Endothelial cell of umbilical vein (primary cell): ENCODE data around the gene SPAG6. TPM values are rescaled to one million over a fixed set of nuclear protein-coding genes. Genes with fewer than 3 reads are reported as not detected.
A peak's percentile ranks its signal among the peaks of the same experiment; 100 is the strongest.

Experiments used
- BruUV-seq: library from RNA; stranded (reverse); fragments of 400-500 nt; replicated peaks from 2 replicates; lab custom pipeline; 2021; lab: Mats Ljungman, UMichigan
- CTCF ChIA-PET: fragments of 300-600, 350-600 bp; sonication (Branson Sonifier 250); formaldehyde crosslinking; loops from one replicate; lab custom pipeline; 2021; ENCODE audit warnings: antibody characterized with exemption, inconsistent platforms; lab: Charles Lee
- POLR2A ChIA-PET: fragments of 300-600, 350-600 bp; sonication (Branson Sonifier 250); formaldehyde crosslinking; loops from one replicate; lab custom pipeline; 2021; ENCODE audit warnings: antibody characterized with exemption, inconsistent platforms; lab: Charles Lee
- DNase-seq: peaks from one replicate; pipeline ENCODE4 v3.0.0-alpha.2; 2011; ENCODE audit warnings: low read depth, low spot score
- FAIRE-seq: peaks from 2 replicates; lab custom pipeline; 2011; peaks lifted over from hg19 to GRCh38; lab: Jason Lieb, UNC
- H2AFZ ChIP-seq: 2 replicates; pipeline ENCODE4 v1.6.0; 2012; ENCODE audit warnings: low read depth, low read length, control low read depth, inconsistent platforms
- H3K27ac ChIP-seq: 2 replicates; pipeline ENCODE4 v1.5.1; 2011; ENCODE audit warnings: low read depth, mild to moderate bottlenecking, control low read depth, low read length, moderate library complexity; ENCODE audit not compliant: insufficient read depth
- H3K27me3 ChIP-seq, 2 experiments: 2 replicates each; pipeline versions ENCODE4 v1.6.0 to v1.6.1; 2011; ENCODE audit warnings: low read length in 2 of 2, mixed read lengths in 1 of 2; ENCODE audit not compliant: control insufficient read depth in 2 of 2, insufficient read depth in 2 of 2
- H3K36me3 ChIP-seq, 2 experiments: 2 replicates in 1 of 2; 3 replicates in 1 of 2; pipeline ENCODE4 v1.5.1; 2011; ENCODE audit warnings: low read length in 2 of 2, mild to moderate bottlenecking in 1 of 2, moderate library complexity in 1 of 2; ENCODE audit not compliant: control insufficient read depth in 2 of 2, insufficient read depth in 2 of 2; ENCODE audit errors: extremely low read depth in 1 of 2
- H3K4me1 ChIP-seq: 3 replicates; pipeline ENCODE4 v1.5.1; 2011; ENCODE audit warnings: mild to moderate bottlenecking, low read length; ENCODE audit not compliant: control insufficient read depth, insufficient read depth; ENCODE audit errors: extremely low read depth
- H3K4me2 ChIP-seq: 2 replicates; pipeline ENCODE4 v1.6.1; 2011; ENCODE audit warnings: low read length, control low read depth, mixed read lengths; ENCODE audit not compliant: insufficient read depth
- H3K4me3 ChIP-seq, 3 experiments: fragments of 200-600 bp in 1 of 3; sonication (generic), shearing (Covaris generic) in 1 of 3; replicated peaks in 1 of 3; 2 replicates each; pipeline ENCODE4 v1.5.1; 2011 to 2016; ENCODE audit warnings: control low read depth in 3 of 3, low read length in 3 of 3, mild to moderate bottlenecking in 2 of 3, inconsistent platforms in 1 of 3, low read depth in 1 of 3, moderate library complexity in 1 of 3; ENCODE audit not compliant: insufficient read depth in 1 of 3
- H3K79me2 ChIP-seq: 2 replicates; pipeline ENCODE4 v1.6.0; 2012; ENCODE audit warnings: low read length, inconsistent platforms; ENCODE audit not compliant: control insufficient read depth, insufficient read depth
- H3K9ac ChIP-seq: replicated peaks from 2 replicates; pipeline ENCODE3; 2011; ENCODE audit warnings: low read length, control low read depth; ENCODE audit not compliant: insufficient read depth; ENCODE audit errors: extremely low read depth
- H3K9me1 ChIP-seq: replicated peaks from 3 replicates; pipeline ENCODE4 v1.6.0; 2011; ENCODE audit warnings: mild to moderate bottlenecking, low read length; ENCODE audit not compliant: control insufficient read depth, insufficient read depth; ENCODE audit errors: extremely low read depth
- H3K9me3 ChIP-seq: replicated peaks from 2 replicates; pipeline ENCODE4 v1.5.1; 2012; ENCODE audit warnings: low read length, inconsistent platforms; ENCODE audit not compliant: control insufficient read depth, insufficient read depth
- H4K20me1 ChIP-seq: replicated peaks from 2 replicates; pipeline ENCODE3; 2011; ENCODE audit warnings: mild to moderate bottlenecking, low read length; ENCODE audit not compliant: control insufficient read depth, insufficient read depth; ENCODE audit errors: extremely low read depth
- CTCF ChIP-seq, 2 donors: IDR thresholded peaks; 1 replicate in 1 of 2; 2 replicates in 1 of 2; pipeline ENCODE4 v1.5.1; 2011; ENCODE audit warnings: low read length in 2 of 2, mild to moderate bottlenecking in 2 of 2, moderate library complexity in 2 of 2, control low read depth in 1 of 2, inconsistent platforms in 1 of 2, low read depth in 1 of 2; ENCODE audit not compliant: insufficient read depth in 1 of 2; ENCODE audit errors: extremely low read depth in 1 of 2
- JUN ChIP-seq: IDR thresholded peaks from 2 replicates; pipeline ENCODE4 v1.6.1; 2011; ENCODE audit warnings: borderline replicate concordance, low read depth; ENCODE audit not compliant: insufficient read length, insufficient read depth
- POLR2A ChIP-seq: IDR thresholded peaks from 2 replicates; pipeline ENCODE4 v1.6.1; 2012; ENCODE audit warnings: low read depth, mild to moderate bottlenecking, control low read depth, low read length
- POLR2AphosphoS5 ChIP-seq: IDR thresholded peaks from 2 replicates; pipeline ENCODE4 v1.6.1; 2012; ENCODE audit warnings: low read depth, mild to moderate bottlenecking, control low read depth, low read length, moderate library complexity; ENCODE audit not compliant: insufficient read depth
- dilution Hi-C: fragments of 300-500 bp; cut with MboI; formaldehyde crosslinking; loops from one replicate; pipeline ENCODE4 v1.15.0; 2019; ENCODE audit warnings: low sequenced_read_pairs; ENCODE audit not compliant: extremely low pct_ligation_motif_present
- intact Hi-C: fragments of 100-400 bp; cut with micrococcal nuclease; formaldehyde crosslinking; loops from one replicate; pipeline ENCODE4 v1.10.0; 2022
- polyA plus RNA-seq, 4 experiments: library from polyadenylated mRNA; depleted of rRNA in 3 of 4; stranded (reverse) in 3 of 4; unstranded in 1 of 4; fragments of >200 nt; gene quantifications; 2 replicates each; pipeline versions ENCODE4 v1.2.1 to v1.2.3, GENCODE V29; 2011 to 2012; ENCODE audit warnings: missing spikeins in 1 of 4
- total RNA-seq: library from RNA; stranded (reverse); gene quantifications from 2 replicates; pipeline ENCODE4 v1.2.3, GENCODE V29; 2021

Gene SPAG6
- total and polyA plus RNA-seq, 2 donors (not counting 3 experiments of a cell fraction or from before 2014, with no cell fraction given) = not detected

- dilution Hi-C loops = no loop called here
- peak overlapping the region; percentile 78 to 81 (median 80) for H3K4me3 ChIP-seq
- ChIA-PET CTCF (interaction anchor here (0.8 to 1.5 kb wide), 13 partner anchors 9 to 844 kb away, joined by 3 to 9 read pairs (median 4); partner anchors contain the start of gene COMMD3), POLR2A (interaction anchor here (0.9 to 1.8 kb wide), 7 partner anchors 24 to 814 kb away, joined by 3 to 8 read pairs (median 4); partner anchors contain the start of gene COMMD3)
- FAIRE-seq (peak; percentile 69), DNase-seq (peak; percentile 91)
- BruUV-seq = TSS peak; percentile 72
- intact Hi-C loops = loop anchor here (1.0 to 5.0 kb wide), 5 partner anchors 19 to 843 kb away; partner anchors contain the start of genes BMI1 and COMMD3
- peak overlapping the region; percentile 86 for H3K9ac ChIP-seq
- H3K9me1 ChIP-seq = no peaks in the 10 kb centered on the region
- H3K4me2 ChIP-seq = peak overlapping the region; percentile 93
- H3K36me3 ChIP-seq = no peaks in the 10 kb centered on the region
- peak; percentile 31 for TF ChIP-seq POLR2A
- TF ChIP-seq CTCF (IDR thresholded peaks at IDR 0.05; ENCODE audit: extremely low read depth in 1 of 2, insufficient read depth in 1 of 2, low read depth in 1 of 2, low read length in 2 of 2) = no peak
- TF ChIP-seq JUN = no peak
- TF ChIP-seq POLR2AphosphoS5 = peak; percentile 44
- no peaks in the 10 kb centered on the region for H3K9me3 ChIP-seq
- H3K4me1 ChIP-seq = peaks cover 13% of the 10 kb centered on the region
- H4K20me1 ChIP-seq = no peaks in the 10 kb centered on the region
- H2AFZ ChIP-seq = peak overlapping the region; percentile 94
- H3K79me2 ChIP-seq = no peaks in the 10 kb centered on the region
- H3K27ac ChIP-seq = peak overlapping the region; percentile 63
- peaks cover 72 to 90% of the 10 kb centered on the region in 2 experiments for H3K27me3 ChIP-seq
These were observed 4.7 kb upstream of the SPAG6 start for GRCh38 chr10:22340329-22341189.
